ENCODE results near the gene PLEKHO1. TPM values are rescaled to one million over a fixed set of nuclear protein-coding genes. Genes with fewer than 3 reads are reported as not detected.

The PLEKHO1 gene
- polyA plus RNA-seq, 1 of the 3 experiments (the other 2 are of a cell fraction), result 33.5 TPM

DNA sequence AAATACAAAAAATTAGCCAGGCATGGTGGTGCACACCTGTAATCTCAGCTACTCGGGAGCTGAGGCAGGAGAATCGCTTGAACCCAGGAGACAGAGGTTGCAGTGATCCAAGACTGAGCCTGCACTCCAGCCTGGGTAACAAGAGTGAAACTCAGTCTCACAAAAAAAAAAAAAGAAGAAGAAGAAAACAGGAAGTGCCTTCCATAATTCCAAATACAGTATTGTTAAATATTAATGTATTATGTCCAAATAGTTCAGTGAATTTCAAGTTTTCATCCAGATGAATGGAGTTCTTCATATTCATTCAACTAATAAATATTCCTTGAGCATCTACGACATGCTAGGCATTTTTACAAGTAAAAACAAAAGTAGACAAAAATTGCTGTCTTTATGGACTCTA lies 33.3 kb downstream of the PLEKHO1 start:
- ChIA-PET POLR2A (no interaction called here), CTCF (interaction anchor here (0.8 to 3.1 kb wide), 3 partner anchors 14 to 262 kb away, joined by 3 to 11 read pairs (median 3); no protein-coding TSS in a partner anchor)
- no peak overlapping the region for H3K27ac ChIP-seq (ENCODE audit: low read depth in 2 of 2, low read length in 1 of 2)
- H3K79me2 ChIP-seq (ENCODE audit: insufficient read depth), result no peaks in the 10 kb centered on the region
- H4K20me1 ChIP-seq (ENCODE audit: insufficient read depth), result no peaks in the 10 kb centered on the region
- TF ChIP-seq GATA2 (CRISPR knock-in tag; IDR thresholded peaks at IDR 0.05) (no peak), FOXJ3 (CRISPR knock-in tag; IDR thresholded peaks at IDR 0.05) (no peak), NRF1 (IDR thresholded peaks at IDR 0.05; ENCODE audit: low read depth, low read length) (no peak), FOSL2 (IDR thresholded peaks at IDR 0.05; ENCODE audit: borderline replicate concordance, low read depth) (no peak), ELF1 (IDR thresholded peaks at IDR 0.05) (no peak), RCOR1 (IDR thresholded peaks at IDR 0.05; ENCODE audit: low read length) (no peak), SMC3 (IDR thresholded peaks at IDR 0.05; ENCODE audit: low read depth, low read length) (no peak)
- TF ChIP-seq, protein P1, sequence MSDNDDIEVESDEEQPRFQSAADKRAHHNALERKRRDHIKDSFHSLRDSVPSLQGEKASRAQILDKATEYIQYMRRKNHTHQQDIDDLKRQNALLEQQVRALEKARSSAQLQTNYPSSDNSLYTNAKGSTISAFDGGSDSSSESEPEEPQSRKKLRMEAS (IDR thresholded peaks at IDR 0.05; ENCODE audit: low read depth), result no peak
- TF ChIP-seq, protein P2, sequence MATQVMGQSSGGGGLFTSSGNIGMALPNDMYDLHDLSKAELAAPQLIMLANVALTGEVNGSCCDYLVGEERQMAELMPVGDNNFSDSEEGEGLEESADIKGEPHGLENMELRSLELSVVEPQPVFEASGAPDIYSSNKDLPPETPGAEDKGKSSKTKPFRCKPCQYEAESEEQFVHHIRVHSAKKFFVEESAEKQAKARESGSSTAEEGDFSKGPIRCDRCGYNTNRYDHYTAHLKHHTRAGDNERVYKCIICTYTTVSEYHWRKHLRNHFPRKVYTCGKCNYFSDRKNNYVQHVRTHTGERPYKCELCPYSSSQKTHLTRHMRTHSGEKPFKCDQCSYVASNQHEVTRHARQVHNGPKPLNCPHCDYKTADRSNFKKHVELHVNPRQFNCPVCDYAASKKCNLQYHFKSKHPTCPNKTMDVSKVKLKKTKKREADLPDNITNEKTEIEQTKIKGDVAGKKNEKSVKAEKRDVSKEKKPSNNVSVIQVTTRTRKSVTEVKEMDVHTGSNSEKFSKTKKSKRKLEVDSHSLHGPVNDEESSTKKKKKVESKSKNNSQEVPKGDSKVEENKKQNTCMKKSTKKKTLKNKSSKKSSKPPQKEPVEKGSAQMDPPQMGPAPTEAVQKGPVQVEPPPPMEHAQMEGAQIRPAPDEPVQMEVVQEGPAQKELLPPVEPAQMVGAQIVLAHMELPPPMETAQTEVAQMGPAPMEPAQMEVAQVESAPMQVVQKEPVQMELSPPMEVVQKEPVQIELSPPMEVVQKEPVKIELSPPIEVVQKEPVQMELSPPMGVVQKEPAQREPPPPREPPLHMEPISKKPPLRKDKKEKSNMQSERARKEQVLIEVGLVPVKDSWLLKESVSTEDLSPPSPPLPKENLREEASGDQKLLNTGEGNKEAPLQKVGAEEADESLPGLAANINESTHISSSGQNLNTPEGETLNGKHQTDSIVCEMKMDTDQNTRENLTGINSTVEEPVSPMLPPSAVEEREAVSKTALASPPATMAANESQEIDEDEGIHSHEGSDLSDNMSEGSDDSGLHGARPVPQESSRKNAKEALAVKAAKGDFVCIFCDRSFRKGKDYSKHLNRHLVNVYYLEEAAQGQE (IDR thresholded peaks at IDR 0.05; ENCODE audit: low read depth, low read length), result no peak
- H3K27me3 ChIP-seq (ENCODE audit: insufficient read depth), result no peaks in the 10 kb centered on the region
- peaks cover 10% of the 10 kb centered on the region for H3F3A ChIP-seq (replicated peaks; ENCODE audit: insufficient read depth)
- no peak overlapping the region for H2AFZ ChIP-seq (ENCODE audit: low read depth)
- no peak overlapping the region for H3K9ac ChIP-seq
- no peak overlapping the region for H3K4me3 ChIP-seq (ENCODE audit: low read depth in 2 of 2, low read length in 1 of 2)
- no peaks in the 10 kb centered on the region for H3K9me2 ChIP-seq
- peaks cover 0 to 2% of the 10 kb centered on the region in 2 experiments; a peak in 1 of 4 replicates for H3K4me1 ChIP-seq (ENCODE audit: control insufficient read depth in 1 of 2, insufficient read depth in 2 of 2, low read depth in 1 of 2, low read length in 1 of 2)
- 95% methylated on average over 3 of the region's 3 CpGs for WGBS (ENCODE audit: low lambda C conversion rate)
- no peak overlapping the region for H3K4me2 ChIP-seq
- DNase-seq, result no peak
- H3K9me3 ChIP-seq, result no peaks in the 10 kb centered on the region
- H3K36me3 ChIP-seq (replicated peaks in 1 of 2; ENCODE audit: control insufficient read depth in 1 of 2, insufficient read depth in 2 of 2, low read length in 1 of 2), result no peaks in the 10 kb centered on the region

DNA sequence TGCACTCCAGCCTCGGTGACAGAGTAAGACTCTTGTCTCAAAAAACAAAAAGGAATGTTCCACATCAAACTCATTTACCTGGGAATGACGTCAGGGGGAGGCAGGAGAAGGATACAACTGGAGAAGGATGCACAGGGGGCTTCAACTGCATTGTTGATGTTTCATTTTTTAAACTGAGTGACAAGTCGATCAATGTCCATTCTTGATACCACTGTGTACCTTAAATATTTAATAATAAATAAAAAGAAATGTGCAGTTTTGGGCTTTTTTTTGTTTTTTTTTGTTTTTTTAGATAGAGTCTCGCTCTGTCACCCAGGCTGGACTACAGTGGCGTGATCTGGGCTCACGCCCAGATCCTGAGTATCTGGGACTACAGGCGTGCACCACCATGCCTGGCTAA lies 35.8 kb downstream of the PLEKHO1 start:
- Histone ChIP-seq H3K36me3 (replicated peaks in 1 of 2; ENCODE audit: control insufficient read depth in 1 of 2, insufficient read depth in 2 of 2, low read length in 1 of 2) (no peaks in the 10 kb centered on the region), H3K27ac (ENCODE audit: low read depth in 2 of 2, low read length in 1 of 2) (no peak overlapping the region), H3K4me1 (ENCODE audit: control insufficient read depth in 1 of 2, insufficient read depth in 2 of 2, low read depth in 1 of 2, low read length in 1 of 2) (peaks cover 0 to 2% of the 10 kb centered on the region in 2 experiments; a peak in 1 of 4 replicates), H3K9me3 (no peaks in the 10 kb centered on the region), H3F3A (replicated peaks; ENCODE audit: insufficient read depth) (peaks cover 10% of the 10 kb centered on the region), H3K79me2 (ENCODE audit: insufficient read depth) (no peaks in the 10 kb centered on the region), H3K4me2 (no peak overlapping the region), H3K4me3 (ENCODE audit: low read depth in 2 of 2, low read length in 1 of 2) (no peak overlapping the region), H3K9ac (no peak overlapping the region), H3K9me2 (no peaks in the 10 kb centered on the region), H4K20me1 (ENCODE audit: insufficient read depth) (no peaks in the 10 kb centered on the region), H3K27me3 (ENCODE audit: insufficient read depth) (no peaks in the 10 kb centered on the region), H2AFZ (ENCODE audit: low read depth) (no peak overlapping the region)
- ChIA-PET CTCF (interaction anchor here (1.1 to 3.0 kb wide), 2 partner anchors 16 to 19 kb away, joined by 5 to 29 read pairs; no protein-coding TSS in a partner anchor), POLR2A (no interaction called here)
- WGBS (ENCODE audit: low lambda C conversion rate), result 92% methylated on average over 7 of the region's 7 CpGs
- no peak for DNase-seq
- no peak for TF ChIP-seq SIN3A (IDR thresholded peaks at IDR 0.05; ENCODE audit: borderline replicate concordance, low read depth, low read length)
- TF ChIP-seq, protein P3, sequence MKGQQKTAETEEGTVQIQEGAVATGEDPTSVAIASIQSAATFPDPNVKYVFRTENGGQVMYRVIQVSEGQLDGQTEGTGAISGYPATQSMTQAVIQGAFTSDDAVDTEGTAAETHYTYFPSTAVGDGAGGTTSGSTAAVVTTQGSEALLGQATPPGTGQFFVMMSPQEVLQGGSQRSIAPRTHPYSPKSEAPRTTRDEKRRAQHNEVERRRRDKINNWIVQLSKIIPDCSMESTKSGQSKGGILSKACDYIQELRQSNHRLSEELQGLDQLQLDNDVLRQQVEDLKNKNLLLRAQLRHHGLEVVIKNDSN (IDR thresholded peaks at IDR 0.05; ENCODE audit: borderline replicate concordance, low read depth), result no peak
- TF ChIP-seq FOXM1 (IDR thresholded peaks at IDR 0.05; ENCODE audit: low read depth), result no peak
- no peak for TF ChIP-seq RAD21 (IDR thresholded peaks at IDR 0.05; ENCODE audit: low read length)
- no peak for TF ChIP-seq NFIC (IDR thresholded peaks at IDR 0.05; ENCODE audit: borderline replicate concordance)
- no peak for TF ChIP-seq POLR2AphosphoS5 (IDR thresholded peaks at IDR 0.05; ENCODE audit: low read depth, low read length)
- TF ChIP-seq CHD2 (IDR thresholded peaks at IDR 0.05; ENCODE audit: low read length, partially characterized antibody), result no peak
- TF ChIP-seq, protein P4, sequence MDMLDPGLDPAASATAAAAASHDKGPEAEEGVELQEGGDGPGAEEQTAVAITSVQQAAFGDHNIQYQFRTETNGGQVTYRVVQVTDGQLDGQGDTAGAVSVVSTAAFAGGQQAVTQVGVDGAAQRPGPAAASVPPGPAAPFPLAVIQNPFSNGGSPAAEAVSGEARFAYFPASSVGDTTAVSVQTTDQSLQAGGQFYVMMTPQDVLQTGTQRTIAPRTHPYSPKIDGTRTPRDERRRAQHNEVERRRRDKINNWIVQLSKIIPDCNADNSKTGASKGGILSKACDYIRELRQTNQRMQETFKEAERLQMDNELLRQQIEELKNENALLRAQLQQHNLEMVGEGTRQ (IDR thresholded peaks at IDR 0.05; ENCODE audit: borderline replicate concordance, low read depth, low read length), result no peak
- TF ChIP-seq MXI1 (IDR thresholded peaks at IDR 0.05; ENCODE audit: low read depth, low read length), result no peak
- TF ChIP-seq RFX5 (IDR thresholded peaks at IDR 0.05; ENCODE audit: low read length), result no peak
- TF ChIP-seq, protein P1 (IDR thresholded peaks at IDR 0.05; ENCODE audit: low read depth), result no peak
- TF ChIP-seq, protein P5, sequence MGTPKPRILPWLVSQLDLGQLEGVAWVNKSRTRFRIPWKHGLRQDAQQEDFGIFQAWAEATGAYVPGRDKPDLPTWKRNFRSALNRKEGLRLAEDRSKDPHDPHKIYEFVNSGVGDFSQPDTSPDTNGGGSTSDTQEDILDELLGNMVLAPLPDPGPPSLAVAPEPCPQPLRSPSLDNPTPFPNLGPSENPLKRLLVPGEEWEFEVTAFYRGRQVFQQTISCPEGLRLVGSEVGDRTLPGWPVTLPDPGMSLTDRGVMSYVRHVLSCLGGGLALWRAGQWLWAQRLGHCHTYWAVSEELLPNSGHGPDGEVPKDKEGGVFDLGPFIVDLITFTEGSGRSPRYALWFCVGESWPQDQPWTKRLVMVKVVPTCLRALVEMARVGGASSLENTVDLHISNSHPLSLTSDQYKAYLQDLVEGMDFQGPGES (IDR thresholded peaks at IDR 0.05; ENCODE audit: low read depth, low read length), result no peak
- TF ChIP-seq EZH2phosphoT487 (IDR thresholded peaks at IDR 0.05; ENCODE audit: borderline replicate concordance, low read depth), result no peak
